Ramos (cell line): ENCODE measurements around the gene ABCB11.

Source experiments
- in situ Hi-C: fragments of 300-500 bp; cut with MboI; formaldehyde crosslinking; loops from one replicate; pipeline ENCODE4 v1.14.3; 2022; ENCODE audit warnings: low sequenced_read_pairs; ENCODE audit not compliant: unreplicated experiment

ABCB11 gene

GRCh38 chr2:168941297-168941696 is 89.8 kb downstream of the ABCB11 start:
- in situ Hi-C loops: no loop called here

DNA sequence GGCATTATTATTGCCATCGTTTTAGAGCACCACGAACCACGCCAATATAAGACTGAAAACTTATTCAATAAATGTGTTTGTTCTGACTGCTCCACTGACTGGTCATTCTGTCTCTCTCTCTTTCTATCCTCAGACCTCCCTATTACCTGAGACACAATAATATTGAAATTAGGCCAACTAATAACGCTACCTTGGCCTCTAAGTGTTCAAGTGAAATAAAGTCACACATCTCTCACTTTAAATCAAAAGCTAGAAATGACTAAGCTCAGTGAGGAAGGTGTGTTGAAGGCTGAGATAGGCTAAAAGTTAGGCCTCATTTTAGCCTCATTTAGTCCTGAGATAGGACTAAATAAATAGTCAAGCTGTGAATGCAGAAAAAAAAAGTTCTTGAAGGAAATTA is 91.2 kb downstream of the ABCB11 start:
- in situ Hi-C loops: loop anchor here (10.0 kb wide), 1 partner anchor 155 kb away; no protein-coding TSS in a partner anchor

DNA sequence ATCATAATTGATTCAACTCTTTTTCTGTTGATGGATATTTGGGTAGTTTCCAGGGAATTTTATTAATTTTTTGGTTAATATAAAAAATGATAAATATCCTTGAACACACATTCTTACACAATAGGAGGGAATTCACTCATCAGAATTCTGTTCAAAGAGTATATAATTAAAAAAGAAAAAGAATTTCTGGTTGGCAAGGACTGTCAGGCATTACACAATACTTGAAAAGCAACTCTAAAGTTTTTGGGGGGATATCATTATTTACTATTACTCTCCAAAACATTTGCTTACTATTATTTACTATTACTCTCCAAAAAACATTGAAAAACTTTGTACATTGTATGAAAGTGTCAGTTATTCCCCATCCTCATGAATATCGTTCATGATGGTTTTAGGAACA is 92.1 kb downstream of the ABCB11 start:
- in situ Hi-C loops: loop anchor here (10.0 kb wide), 1 partner anchor 154 kb away; no protein-coding TSS in a partner anchor

- in situ Hi-C loops: loop anchor here (10.0 kb wide), 1 partner anchor 151 kb away; no protein-coding TSS in a partner anchor
Measured at GRCh38 chr2:168935810-168936581, 95.1 kb downstream of the ABCB11 start.

DNA sequence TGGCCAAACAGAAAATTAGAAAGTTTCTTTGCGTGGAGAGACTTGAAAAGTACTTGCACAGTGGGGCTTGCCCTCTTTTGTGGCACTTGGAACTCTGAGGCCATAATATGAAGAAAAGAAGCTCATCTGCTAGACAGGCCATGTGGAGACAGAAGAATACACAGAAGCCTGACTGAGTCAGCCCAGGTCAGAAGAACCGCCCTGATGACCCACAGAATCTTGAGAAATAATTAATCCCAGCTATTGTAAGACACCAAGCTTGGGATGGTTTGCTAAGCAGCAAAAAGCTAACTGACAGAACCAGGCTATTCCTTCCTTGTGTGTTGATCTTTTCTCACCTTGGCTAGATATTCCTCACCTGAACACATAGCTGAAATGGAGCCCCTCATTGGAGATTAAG is 96.3 kb downstream of the ABCB11 start:
- in situ Hi-C loops: loop anchor here (10.0 kb wide), 1 partner anchor 150 kb away; no protein-coding TSS in a partner anchor

- in situ Hi-C loops: loop anchor here (10.0 kb wide), 1 partner anchor 147 kb away; no protein-coding TSS in a partner anchor
Measured at GRCh38 chr2:168932174-168932573, 99.0 kb downstream of the ABCB11 start.

- in situ Hi-C loops: loop anchor here (10.0 kb wide), 1 partner anchor 145 kb away; no protein-coding TSS in a partner anchor
Measured at GRCh38 chr2:168930242-168930641, 100.9 kb downstream of the ABCB11 start.

DNA sequence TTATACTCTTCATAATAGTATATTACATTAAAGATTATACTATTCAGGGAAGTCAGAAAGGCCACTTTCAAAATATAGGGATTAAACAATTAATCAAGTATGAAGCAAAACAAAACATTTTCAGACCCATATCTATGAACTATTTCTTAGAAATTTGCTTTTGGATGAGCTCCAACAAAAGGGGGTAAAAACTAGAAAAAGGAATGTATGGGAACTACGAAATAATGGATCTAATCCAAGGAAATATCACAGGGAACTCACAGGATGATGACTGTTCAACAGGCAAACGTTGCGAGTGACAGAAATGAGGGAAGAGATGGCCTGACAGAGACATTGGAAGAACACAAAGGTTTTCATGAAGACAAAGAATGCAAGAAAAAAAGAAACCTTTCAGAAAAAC is 102.1 kb downstream of the ABCB11 start:
- in situ Hi-C loops: no loop called here

DNA sequence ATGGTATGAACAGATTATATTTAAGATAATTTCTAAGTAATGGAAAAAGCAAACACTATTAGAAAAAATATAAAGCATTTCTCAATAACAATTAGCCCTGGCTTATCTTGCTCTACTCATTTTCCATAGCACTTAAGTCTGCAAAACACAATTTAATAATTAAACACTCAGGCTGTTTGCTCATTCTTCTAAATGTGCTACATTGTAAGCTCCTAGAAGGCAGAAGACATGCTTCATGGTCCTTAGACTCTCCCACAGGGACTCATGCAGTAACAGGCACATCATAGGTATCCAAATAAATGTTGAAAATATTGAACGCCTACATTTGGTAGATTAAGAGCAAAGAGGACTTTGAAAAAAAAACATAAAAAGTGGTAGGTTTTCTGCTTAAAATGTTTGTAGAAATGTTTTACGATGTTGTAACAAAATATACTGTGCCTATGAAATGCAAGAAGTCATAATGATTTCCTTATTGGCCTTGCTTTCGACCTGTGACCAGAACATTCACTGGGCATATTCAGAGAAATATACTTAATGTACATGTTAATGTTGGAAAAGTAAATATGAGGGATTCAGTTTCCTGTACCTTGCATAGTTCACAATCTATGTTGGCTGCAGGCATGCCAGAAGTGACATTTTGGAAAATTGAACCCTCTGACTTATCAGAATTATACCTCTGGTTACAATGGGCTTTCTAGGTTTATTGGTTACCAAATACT is 102.9 kb downstream of the ABCB11 start:
- in situ Hi-C loops: no loop called here

DNA sequence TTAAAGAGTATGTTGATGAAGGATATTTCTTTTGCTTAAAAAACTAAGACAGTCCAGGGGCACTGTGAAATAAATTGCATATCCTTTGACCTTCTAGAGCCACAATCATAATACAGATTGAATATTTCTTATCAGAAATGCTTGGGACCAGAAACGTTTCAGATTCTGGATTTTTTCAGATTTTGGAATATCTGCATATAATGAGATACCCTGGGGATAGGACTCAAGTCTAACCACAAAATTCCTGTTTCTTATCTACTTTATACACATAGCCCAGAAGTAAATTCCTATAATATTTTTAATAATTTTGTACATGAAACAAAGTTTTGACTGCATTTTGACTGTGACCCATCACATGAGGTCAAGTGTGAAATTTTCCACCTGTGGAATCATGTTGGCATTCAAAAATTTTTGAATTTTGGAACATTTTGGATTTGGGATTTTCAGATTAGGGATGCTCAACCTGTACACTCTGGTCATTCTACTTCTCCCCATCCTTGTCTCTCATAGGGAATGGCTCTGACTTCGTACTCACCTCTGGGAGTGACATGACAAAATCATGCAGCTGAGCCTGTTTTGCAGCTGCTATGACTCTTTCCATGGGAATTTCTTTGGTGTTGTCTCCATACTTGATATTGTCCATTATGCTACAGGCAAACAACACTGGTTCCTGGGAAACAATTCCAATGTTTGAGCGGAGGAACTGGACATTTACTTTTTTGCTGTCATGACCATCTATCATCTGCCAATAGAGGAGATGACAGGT is 104.3 kb downstream of the ABCB11 start:
- in situ Hi-C loops: no loop called here

DNA sequence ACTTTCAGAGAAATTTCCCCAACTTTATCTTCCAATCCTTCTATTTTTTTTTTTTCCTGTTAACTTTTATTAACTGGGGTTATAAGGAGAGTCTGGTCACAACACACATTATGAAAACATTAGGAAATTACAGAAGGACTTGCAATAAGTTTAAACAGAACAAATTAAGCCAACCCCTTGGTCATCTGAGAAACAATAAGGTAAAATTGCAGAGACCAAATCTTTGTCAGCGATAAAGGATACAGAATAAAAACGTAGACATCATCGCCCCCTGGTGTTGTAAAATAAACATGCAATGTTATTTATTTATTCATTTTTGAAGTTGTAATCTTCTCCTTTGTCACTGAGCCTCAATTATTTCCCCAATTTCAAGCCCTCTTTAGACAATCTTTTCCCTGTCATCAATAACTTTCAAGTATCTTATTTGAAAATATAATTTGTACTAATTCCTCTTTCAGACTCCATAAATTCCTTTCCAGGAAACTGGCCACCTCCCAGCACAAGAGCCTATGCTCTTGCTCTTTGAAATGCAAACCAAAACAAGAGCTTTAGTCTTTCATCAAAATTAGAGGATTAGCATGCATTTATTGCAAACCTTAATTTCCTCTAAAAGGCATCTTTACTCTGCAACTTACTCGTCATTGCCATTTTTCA is 110.5 kb downstream of the ABCB11 start:
- in situ Hi-C loops: no loop called here

DNA sequence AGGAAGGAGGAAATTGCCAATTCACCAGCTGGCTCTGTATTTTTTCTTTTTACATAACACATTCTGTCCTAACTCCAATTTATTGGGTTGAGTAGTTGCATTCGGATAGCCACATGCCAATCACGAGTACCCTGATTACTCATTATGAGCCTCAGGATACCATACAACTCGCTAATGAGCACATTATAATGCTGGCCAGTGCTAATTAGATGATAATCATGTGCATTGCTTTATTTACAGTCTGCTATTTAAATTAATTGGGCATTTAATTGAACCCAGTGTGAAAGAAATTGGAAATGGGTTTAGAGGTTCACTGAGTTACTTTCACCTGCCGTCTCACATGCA is 114.8 kb downstream of the ABCB11 start:
- in situ Hi-C loops: loop anchor here (10.0 kb wide), 2 partner anchors 142 to 572 kb away; no protein-coding TSS in a partner anchor

DNA sequence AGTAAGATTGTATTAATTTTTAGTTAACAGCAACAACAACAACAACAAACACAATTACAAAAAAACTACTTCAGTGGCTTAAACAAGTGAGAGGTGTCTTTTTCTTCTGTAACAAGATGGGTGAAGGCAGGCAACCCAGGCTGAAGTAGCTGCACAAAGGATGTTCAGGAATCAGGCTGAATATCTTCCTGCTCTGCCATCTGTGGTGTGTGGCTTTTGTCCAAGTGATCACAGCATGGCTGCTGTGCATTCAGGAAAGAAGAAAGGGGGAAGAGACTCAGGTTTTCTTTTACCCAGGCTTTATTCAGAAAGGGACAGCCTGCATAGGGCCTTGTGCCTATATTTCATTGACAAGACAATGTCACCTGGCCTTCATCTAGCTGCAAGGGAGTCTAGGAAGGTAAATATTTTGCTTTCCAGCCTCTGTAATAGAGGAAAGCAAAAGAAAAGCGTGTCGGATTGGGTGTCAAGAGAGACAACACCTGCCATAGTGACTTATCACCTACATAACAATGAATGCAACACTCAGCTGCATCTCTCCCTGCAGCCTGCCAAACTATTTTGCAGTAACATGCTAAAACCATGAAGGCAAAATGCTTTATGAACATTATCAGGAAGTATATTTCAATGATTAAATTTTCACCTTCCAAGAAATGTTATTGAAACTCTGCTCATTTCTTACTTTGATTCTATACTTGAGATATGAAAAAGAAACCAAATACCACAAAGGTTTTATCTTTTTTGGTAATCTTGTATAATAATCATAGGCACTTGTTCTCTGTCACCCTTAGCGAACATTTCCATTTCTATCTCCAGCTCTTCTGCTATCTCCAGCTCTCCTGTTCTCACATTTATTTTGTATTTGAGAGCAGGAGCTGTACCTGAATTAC is 115.4 kb downstream of the ABCB11 start:
- in situ Hi-C loops: loop anchor here (10.0 kb wide), 2 partner anchors 141 to 571 kb away; no protein-coding TSS in a partner anchor

DNA sequence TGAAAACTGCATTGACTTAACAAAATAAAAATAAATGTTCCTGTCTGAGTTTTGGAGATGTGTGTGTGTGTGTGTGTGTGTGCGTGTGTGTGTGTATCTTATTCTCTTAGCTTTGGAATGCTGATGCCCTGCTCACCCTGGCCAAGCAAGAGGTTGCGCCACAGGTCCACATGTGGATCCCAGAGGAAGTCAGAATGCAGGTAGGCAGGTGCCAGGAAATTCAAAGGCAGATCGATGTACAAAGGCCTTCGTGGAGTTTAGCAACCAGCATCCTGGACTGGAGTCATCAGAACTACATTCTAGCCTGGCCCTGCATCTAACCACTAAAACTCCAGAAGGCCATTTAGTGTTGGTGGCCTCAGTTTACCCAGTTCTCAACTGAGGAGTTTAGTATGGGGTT is 117.6 kb downstream of the ABCB11 start:
- in situ Hi-C loops: loop anchor here (10.0 kb wide), 2 partner anchors 139 to 569 kb away; no protein-coding TSS in a partner anchor

DNA sequence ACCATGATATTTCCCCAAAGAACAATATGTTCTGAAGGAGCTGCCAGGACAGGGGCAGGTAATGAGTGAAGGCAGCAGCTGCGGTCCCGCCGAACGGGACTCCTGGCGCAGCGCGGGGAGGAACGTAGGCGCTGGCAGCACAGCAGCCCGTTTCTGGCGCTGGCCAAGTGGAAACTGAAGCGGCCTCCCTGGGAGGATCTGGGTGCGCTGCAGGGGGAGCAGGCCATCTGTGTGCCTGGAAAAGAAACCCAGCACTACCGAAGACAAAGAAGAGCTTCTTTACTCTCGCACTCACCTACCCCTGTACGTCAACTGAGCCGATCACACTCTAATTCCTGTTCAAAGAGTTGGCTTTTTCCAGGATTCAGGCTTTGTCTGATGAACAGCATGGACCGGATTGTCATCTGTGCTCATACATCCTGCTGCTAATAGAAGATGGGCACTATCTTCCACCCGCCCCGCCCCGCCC is 118.2 kb downstream of the ABCB11 start:
- in situ Hi-C loops: loop anchor here (10.0 kb wide), 2 partner anchors 138 to 568 kb away; no protein-coding TSS in a partner anchor

GRCh38 chr2:168912466-168912865 is 118.7 kb downstream of the ABCB11 start:
- in situ Hi-C loops: loop anchor here (10.0 kb wide), 2 partner anchors 138 to 568 kb away; no protein-coding TSS in a partner anchor

DNA sequence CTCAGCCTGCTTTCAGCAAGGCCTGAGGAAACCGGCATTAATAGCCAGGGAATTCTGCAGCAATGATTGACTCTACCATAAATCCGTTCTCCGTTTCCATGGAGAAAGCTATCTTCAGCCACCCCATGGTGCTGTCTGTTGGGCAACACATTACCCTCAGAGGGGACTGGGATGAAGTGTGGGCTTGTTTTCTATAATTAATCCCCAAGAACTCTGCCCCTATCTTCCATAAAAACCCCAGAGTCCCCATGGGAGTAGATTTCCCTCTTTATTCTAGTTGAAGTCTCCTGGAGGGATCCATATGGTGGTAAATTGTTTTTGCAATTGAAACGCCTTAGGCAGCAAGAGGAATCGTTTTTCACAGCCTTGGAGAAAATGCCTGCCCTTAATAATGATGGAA is 120.8 kb downstream of the ABCB11 start:
- in situ Hi-C loops: loop anchor here (10.0 kb wide), 2 partner anchors 136 to 566 kb away; no protein-coding TSS in a partner anchor

GRCh38 chr2:168907940-168908662 is 123.0 kb downstream of the ABCB11 start:
- in situ Hi-C loops: no loop called here
